ENCODE data around the gene TOM1.

DNA sequence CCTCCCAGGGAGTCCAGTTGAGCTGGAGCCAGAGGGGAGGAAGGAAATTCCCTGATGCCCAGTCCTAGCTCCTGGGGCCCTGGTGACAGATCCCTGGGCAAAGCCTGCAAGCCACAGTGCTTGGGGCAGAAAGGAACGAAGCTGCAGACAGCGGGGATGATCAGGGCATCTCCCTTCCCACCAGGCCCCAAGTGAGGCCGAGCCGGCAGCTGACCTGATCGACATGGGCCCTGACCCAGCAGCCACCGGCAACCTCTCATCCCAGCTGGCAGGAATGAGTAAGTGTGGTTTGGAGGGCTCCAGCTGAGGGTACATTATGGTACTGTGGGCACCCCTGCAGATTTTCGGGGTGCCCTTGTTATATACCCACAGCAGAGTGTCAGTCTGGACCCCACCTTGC is 33.5 kb downstream of the TOM1 start:
- TF ChIP-seq CTCF (IDR thresholded peaks at IDR 0.05), result no peak
- TF ChIP-seq POLR2A (IDR thresholded peaks at IDR 0.05), result no peak
